Measurements from ENCODE around the gene KHDC4. TPM values are rescaled to one million over a fixed set of nuclear protein-coding genes. Genes with fewer than 3 reads are reported as not detected.

KHDC4 gene
- total and polyA plus RNA-seq, 9 of the 15 experiments (the other 6 are each of a cell fraction or from before 2014, with no cell fraction given) = 12.1 to 185 (median 65.6) TPM

GRCh38 chr1:155918660-155919059 lies 15.6 kb downstream of the KHDC4 start (continued):
- TF ChIP-seq PKNOX1 (IDR thresholded peaks at IDR 0.05) (0 out of 2 replicates have a peak, but pooled peaks have one; percentile 21), RBFOX2 (IDR thresholded peaks at IDR 0.05; ENCODE audit: low read depth, low read length) (0 out of 2 replicates have a peak, but pooled peaks have one; percentile 34), CEBPG (CRISPR knock-in tag; IDR thresholded peaks at IDR 0.05) (peak; percentile 21; the same call in 1 of the 2 replicates), CEBPG (tag; conservative IDR thresholded peaks at IDR 0.05 in 1 of 2, IDR thresholded peaks at IDR 0.05 in 1 of 2) (0 out of 4 replicates have a peak, but pooled peaks of 1 of the 2 experiments have one; percentile 22), MGA (IDR thresholded peaks at IDR 0.05) (no peak)

Measured in K562 (cell line).